Left lung (tissue), 10 donors: Measurements from ENCODE around the gene CMC2. TPM values are rescaled to one million over a fixed set of nuclear protein-coding genes. Genes with fewer than 3 reads are reported as not detected.

Experiments used
- ATAC-seq: fragments of 200-7000 bp; cut with Tn5 transposase; one replicate; pipeline ENCODE4 v1.9.1; 2020; ENCODE audit warnings: moderate library complexity
- DNase-seq, 4 donors: peaks; one replicate each; pipeline ENCODE4 v3.0.0-alpha.2; 2013 to 2020
- H3K27ac ChIP-seq, 2 donors: fragments of 200-600 bp; sonication (generic) in 1 of 2; one replicate each; pipeline versions ENCODE4 v1.5.0 to v1.8.0; 2020 to 2021
- H3K27me3 ChIP-seq, 2 donors: fragments of 200-600 bp; sonication (generic) in 1 of 2; one replicate each; pipeline versions ENCODE4 v1.5.0 to v1.8.0; 2020 to 2021
- H3K36me3 ChIP-seq, 2 donors: fragments of 200-600 bp; sonication (generic) in 1 of 2; one replicate each; pipeline versions ENCODE4 v1.5.0 to v1.8.0; 2020 to 2021
- H3K4me1 ChIP-seq, 2 donors: fragments of 200-600 bp; one replicate each; pipeline ENCODE4 v1.8.0; 2021
- H3K4me3 ChIP-seq, 2 donors: fragments of 200-600 bp; sonication (generic) in 1 of 2; one replicate each; pipeline versions ENCODE4 v1.5.0 to v1.8.0; 2020 to 2021; ENCODE audit warnings: mild to moderate bottlenecking in 1 of 2
- H3K9me3 ChIP-seq, 2 donors: fragments of 200-600 bp; sonication (generic) in 1 of 2; one replicate each; pipeline versions ENCODE4 v1.5.0 to v1.8.0; 2020 to 2021
- intact Hi-C, 2 donors: fragments of 100-400 bp; cut with DNase I; formaldehyde crosslinking; loops; one replicate each; pipeline versions ENCODE4 v1.11.2 to v1.14.2; 2022
- polyA plus RNA-seq, 6 donors: library from polyadenylated mRNA; unstranded; fragments of 120-200 nt; gene quantifications; one replicate each; pipeline ENCODE4 v1.2.1, GENCODE V29; 2013; ENCODE audit not compliant: insufficient read length in 6 of 6
- total RNA-seq, 2 donors: library from RNA; stranded (reverse); fragmentation: NEBNext Ultra II Directional; extraction: Animal tissue kit (Norgen Biotek cat#: 25700); gene quantifications; one replicate each; pipeline ENCODE4 v1.2.1, GENCODE V29; 2021
- TF ChIP-seq, protein P1 (sequence below), 2 donors: fragments of 200-600 bp; sonication (generic) in 1 of 2; IDR thresholded peaks; one replicate each; pipeline versions ENCODE4 v1.5.0 to v1.8.0; 2021; ENCODE audit warnings: antibody characterized with exemption in 2 of 2
- donor health status: DM: no; HTN: yes; CAD: no.
- donor health status: DM: no; HTN: no; CAD: no.

CMC2 gene
- total and polyA plus RNA-seq, 8 donors, result 38.8 to 52.1 (median 44.3) TPM

DNA sequence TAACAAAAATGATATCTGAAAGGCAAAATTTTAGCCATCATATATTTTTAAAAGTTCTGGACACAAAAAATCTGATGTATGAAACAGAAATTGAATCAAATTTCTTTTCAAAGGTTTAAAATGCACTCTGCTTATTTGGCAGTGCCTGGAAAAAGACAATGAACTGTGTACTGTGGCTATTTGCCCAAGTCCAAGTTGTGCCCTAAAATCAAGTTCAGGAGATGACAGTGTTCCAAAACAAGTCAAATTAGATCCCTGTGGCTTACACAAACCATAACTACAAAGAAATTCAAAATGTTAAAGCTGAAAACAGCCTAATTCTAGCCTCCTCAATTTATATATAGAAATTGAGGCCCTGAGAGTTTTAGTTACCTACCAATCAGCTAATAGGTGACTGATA lies 25.6 kb downstream of the CMC2 start:
- no peak overlapping the region for H3K4me3 ChIP-seq
- ATAC-seq (no peak), DNase-seq (no peak)
- H3K27ac ChIP-seq, result no peak overlapping the region
- intact Hi-C loops, result no loop called here
- H3K9me3 ChIP-seq, result no peaks in the 10 kb centered on the region
- TF ChIP-seq, protein P1, sequence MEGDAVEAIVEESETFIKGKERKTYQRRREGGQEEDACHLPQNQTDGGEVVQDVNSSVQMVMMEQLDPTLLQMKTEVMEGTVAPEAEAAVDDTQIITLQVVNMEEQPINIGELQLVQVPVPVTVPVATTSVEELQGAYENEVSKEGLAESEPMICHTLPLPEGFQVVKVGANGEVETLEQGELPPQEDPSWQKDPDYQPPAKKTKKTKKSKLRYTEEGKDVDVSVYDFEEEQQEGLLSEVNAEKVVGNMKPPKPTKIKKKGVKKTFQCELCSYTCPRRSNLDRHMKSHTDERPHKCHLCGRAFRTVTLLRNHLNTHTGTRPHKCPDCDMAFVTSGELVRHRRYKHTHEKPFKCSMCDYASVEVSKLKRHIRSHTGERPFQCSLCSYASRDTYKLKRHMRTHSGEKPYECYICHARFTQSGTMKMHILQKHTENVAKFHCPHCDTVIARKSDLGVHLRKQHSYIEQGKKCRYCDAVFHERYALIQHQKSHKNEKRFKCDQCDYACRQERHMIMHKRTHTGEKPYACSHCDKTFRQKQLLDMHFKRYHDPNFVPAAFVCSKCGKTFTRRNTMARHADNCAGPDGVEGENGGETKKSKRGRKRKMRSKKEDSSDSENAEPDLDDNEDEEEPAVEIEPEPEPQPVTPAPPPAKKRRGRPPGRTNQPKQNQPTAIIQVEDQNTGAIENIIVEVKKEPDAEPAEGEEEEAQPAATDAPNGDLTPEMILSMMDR (IDR thresholded peaks at IDR 0.05), result no peak
- no peaks in the 10 kb centered on the region for H3K27me3 ChIP-seq
- H3K4me1 ChIP-seq, result no peaks in the 10 kb centered on the region
- peaks cover 0 to 33% of the 10 kb centered on the region in 2 donors for H3K36me3 ChIP-seq

DNA sequence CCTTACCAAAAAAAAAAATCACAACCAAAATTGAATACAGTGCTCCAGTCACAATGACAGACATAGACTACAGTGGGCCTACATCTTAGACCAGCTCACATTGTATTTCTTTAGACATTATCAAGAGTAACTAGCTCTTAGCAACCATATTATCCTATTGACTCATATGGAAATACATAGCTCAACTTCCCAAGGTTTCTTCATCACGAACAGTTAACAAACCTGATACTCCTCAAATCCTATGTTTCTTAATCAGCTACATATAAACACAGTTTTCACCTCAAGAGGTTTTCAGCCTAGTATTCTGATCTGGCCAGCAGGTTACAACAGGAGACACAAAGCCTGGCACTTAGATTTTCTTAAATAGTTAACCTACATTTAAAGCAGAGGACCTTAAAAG lies 29.7 kb downstream of the CMC2 start:
- no peak overlapping the region for H3K27ac ChIP-seq
- peaks cover 0 to 58% of the 10 kb centered on the region in 2 donors for H3K36me3 ChIP-seq
- H3K4me3 ChIP-seq, result no peak overlapping the region
- DNase-seq (no peak), ATAC-seq (no peak)
- H3K4me1 ChIP-seq, result no peaks in the 10 kb centered on the region
- no peaks in the 10 kb centered on the region for H3K9me3 ChIP-seq
- intact Hi-C loops, result no loop called here
- TF ChIP-seq, protein P1 (IDR thresholded peaks at IDR 0.05), result no peak
- no peaks in the 10 kb centered on the region for H3K27me3 ChIP-seq

DNA sequence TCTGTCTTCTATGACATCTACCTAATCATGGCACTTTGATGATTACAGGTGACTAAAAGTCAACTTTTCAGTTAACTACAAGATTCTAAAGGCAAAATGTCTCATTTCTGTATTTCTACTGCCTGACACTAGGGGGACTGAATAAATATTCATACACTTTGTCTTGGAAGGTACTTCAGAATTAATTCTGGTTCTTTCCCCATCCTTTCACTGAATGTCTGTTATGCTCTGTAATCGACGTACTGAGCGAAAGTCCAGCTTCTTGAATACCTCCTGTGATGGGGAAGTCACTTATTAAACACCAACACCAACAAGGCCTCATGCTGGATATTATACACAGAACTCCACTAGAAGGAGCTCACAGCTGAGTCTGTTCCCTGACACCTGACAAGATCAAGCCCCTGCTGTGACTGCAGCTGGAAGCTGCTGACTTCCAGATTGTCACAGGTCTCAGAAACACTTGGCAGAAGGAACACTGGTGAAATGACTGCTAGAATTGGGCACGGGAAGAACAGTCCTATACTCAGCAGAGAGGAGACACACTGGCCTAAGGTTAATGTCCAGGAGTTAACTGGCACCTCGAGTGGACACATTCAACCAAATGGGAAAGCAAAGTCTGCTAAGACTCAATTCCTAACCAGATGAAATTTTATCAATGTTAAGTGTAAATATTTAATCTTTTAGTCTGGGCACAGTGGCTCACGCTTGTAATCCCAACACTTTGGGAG lies 31.9 kb downstream of the CMC2 start:
- peak in 1 of 4 donors; percentile 24 for DNase-seq
- H3K9me3 ChIP-seq, result no peaks in the 10 kb centered on the region
- ATAC-seq, result no peak
- H3K27me3 ChIP-seq, result no peaks in the 10 kb centered on the region
- TF ChIP-seq, protein P1 (IDR thresholded peaks at IDR 0.05), result peak in 1 of 2 donors; percentile 10
- H3K4me1 ChIP-seq, result no peaks in the 10 kb centered on the region
- no peak overlapping the region for H3K4me3 ChIP-seq
- peaks cover 0 to 51% of the 10 kb centered on the region in 2 donors for H3K36me3 ChIP-seq
- intact Hi-C loops, result no loop called here
- no peak overlapping the region for H3K27ac ChIP-seq

DNA sequence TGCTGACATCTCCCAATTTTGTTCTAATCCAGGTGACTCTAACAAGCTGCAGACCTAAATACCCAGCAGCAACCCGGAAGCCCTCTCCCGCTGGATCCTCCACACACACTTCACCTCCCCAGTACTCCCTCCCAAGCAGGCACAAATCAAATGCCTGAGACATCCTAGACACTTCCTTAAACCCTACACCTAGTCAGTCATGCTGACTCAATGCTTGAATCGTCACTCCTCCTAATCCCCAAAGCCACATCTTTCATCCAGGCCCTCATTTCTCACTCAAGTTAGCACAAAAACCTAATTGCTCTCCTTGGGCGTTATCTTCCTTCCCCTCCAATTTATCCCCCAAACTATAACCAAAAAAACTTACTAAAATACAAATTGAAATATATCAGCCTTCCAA lies 32.7 kb downstream of the CMC2 start:
- intact Hi-C loops, result no loop called here
- no peak for ATAC-seq

DNA sequence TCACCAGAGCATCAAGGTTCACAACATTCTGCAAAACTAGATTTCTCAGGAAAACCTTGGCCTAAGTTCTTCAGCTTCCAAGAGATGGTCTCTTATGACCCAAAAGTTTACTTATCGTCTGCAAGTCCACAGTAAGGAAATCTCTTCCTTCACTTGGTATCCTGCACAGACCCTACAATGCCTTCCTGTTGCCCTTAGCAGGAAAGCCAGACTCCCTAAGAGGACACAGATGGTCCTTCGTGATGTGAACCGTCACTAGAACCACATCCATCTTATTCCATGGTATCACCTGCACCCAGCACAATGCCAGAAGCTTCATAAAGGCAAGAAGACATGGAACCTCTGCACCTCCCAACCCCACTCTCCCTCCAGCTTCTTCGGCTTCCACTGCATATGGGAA lies 34.1 kb downstream of the CMC2 start:
- TF ChIP-seq, protein P1 (IDR thresholded peaks at IDR 0.05), result no peak
- Histone ChIP-seq H3K9me3 (no peaks in the 10 kb centered on the region), H3K27me3 (no peaks in the 10 kb centered on the region), H3K4me3 (no peak overlapping the region), H3K4me1 (no peaks in the 10 kb centered on the region), H3K27ac (no peak overlapping the region), H3K36me3 (peaks cover 0 to 36% of the 10 kb centered on the region in 2 donors)
- intact Hi-C loops, result no loop called here
- DNase-seq, result no peak
- no peak for ATAC-seq

More for the DNA sequence above, 32.7 kb downstream of the CMC2 start:
- Histone ChIP-seq H3K4me3 (no peak overlapping the region), H3K27me3 (no peaks in the 10 kb centered on the region), H3K27ac (no peak overlapping the region), H3K36me3 (peaks cover 0 to 49% of the 10 kb centered on the region in 2 donors), H3K9me3 (no peaks in the 10 kb centered on the region), H3K4me1 (no peaks in the 10 kb centered on the region)
- no peak for DNase-seq
- TF ChIP-seq, protein P1 (IDR thresholded peaks at IDR 0.05), result no peak
